GM21737 (cell line): ENCODE data around the gene TRIM5.
"Not testable (repeated sequence)": the region's sequence is repeated elsewhere in the genome, so short reads cannot be mapped to it uniquely, and the experiment has no call there.

Experiments used
- ATAC-seq: cut with Tn5 transposase; IDR thresholded peaks from one replicate; pipeline ENCODE4 v1.9.1; 2021; ENCODE audit warnings: mild to moderate bottlenecking, moderate library complexity; ENCODE audit not compliant: unreplicated experiment

TRIM5 gene

DNA sequence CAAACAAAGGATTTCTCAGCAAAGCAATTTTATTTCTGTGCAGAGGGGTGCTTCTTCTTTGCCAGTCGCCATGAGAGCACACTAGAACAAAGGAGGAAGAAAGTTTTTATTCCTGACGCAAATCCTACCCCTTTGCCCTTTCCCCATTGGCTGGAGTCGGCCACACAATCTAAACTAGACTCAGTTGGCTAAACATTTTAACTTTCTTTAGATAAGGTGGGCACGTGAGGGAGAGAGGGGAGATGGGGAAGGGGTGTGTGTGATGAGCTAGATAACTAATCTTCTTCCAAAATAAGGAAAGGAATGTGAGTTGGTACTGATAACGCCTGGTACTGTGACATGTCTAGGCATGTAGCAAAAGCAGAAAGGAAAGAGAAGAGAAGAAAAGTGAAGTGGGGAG, 5.3 kb upstream of the TRIM5 start:
- ATAC-seq, result no peak

GRCh38 chr11:5689551-5689983, 4.7 kb upstream of the TRIM5 start, which contains the start of gene TRIM22:
Gene TRIM22 (plus strand): TSS chr11:5689790. CDS start chr11:5696233, 6,443 bp downstream.
- peak; percentile 70 for ATAC-seq

GRCh38 chr11:5688482-5688881, 3.6 kb upstream of the TRIM5 start:
- ATAC-seq, result no peak

GRCh38 chr11:5686426-5686825, 1.6 kb upstream of the TRIM5 start:
- ATAC-seq, result no peak

DNA sequence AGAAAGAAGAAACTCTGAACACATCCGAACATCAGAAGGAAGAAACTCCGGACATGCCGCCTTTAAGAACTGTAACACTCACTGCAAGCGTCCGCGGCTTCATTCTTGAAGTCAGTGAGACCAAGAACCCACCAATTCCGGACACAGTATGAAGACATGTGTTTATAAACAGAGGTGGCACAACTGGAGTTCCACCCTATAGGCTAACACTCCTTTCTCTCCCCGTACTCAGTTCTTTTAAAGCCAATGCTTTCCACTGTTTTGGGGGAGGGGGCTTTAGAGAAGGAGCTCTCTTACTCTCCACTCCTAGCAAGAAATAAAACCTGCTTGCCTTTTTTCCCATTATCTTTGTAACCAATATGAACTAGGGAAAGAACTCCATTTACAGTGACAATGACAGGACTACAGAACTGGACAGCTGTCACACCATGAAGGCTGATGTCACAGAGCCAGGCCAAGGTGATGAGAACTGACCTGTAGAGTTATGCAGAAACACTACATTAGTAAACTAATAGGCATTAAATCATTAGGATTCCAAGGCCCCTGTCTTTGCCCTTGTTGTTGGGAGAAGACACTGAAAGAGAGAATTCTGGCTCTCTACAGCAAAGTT, 733 bp downstream of the TRIM5 start:
- ATAC-seq, result no peak

GRCh38 chr11:5683620-5684019, 1.3 kb downstream of the TRIM5 start:
- not testable (repeated sequence) for ATAC-seq

DNA sequence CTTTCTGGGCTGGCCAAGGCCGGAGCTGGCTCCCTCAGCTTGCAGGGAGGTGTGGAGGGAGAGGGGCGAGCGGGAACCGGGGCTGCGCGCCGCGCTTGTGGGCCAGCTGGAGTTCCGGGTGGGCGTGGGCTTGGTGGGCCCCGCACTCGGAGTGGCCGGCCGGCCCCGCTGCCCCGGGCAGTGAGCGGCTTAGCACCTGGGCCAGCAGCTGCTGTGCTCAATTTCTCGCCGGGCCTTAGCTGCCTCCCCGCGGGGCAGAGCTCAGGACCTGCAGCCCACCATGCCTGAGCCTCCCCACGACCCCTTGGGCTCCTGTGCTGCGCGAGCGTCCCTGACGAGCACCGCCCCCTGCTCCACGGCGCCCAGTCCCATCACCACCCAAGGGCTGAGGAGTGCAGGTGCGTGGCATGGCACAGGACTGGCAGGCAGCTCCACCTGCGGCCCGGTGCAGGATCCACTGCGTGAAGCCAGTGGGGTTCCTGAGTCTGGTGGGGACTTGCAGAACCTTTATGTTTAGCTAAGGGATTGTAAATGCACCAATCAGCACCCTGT, 1.9 kb downstream of the TRIM5 start:
- not testable (repeated sequence) for ATAC-seq

GRCh38 chr11:5679811-5680210, 5.1 kb downstream of the TRIM5 start:
- ATAC-seq, result no peak

DNA sequence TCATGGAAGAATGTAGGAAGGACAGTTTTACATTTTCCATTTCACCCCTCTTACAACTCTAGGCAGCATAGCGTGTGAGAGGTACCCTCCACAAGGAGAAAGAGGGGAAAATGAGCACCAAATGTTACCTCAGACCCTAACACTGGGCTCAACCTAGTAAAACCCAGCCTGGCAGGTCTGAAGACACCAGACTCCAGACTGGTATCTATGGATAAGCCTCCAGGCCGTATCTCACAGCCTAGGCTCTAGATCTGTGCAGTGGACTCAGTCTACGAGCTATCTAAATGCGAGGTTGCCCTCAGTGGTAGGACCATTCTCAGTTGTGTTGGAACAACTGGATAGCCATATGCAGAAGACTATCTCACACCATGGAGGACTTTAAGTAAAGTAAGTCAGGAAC, 10.5 kb downstream of the TRIM5 start:
- ATAC-seq, result no peak

DNA sequence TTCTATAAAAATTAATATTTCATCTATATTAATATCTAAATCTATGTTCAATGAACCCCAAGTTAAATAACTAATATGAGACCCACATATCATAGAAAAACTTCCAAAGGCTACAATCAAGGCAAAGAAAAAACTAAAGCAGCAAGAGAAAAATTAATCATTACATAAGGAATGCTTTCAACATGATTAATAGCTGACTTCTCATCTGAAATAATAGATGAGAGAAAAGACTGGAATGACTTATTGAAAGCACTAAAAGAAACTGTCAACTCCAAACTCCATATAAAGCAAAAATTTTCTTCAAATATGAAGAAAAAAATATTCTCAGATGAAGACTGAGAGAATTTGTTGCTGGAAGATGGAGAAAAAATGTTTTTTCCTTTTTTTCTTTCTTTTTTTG, 13.0 kb downstream of the TRIM5 start:
- no peak for ATAC-seq

DNA sequence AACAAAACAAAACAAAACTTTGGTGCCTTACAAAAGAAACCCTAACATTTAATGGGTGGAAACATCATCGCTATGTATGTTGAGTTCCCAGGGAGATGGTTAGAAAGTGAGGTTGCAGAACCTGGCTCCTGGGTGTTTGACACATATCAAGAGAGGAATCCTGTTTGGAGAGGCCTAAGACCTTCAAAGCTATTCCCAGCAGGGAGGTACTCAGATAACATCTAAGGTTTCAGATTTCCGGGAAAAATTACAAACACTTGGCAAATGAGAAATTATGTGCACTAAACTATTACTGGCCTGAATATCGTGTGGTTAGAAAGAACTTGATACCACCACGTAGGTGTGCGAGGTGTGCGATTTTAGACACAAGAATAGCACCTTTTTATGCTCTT, 18.5 kb downstream of the TRIM5 start:
- no peak for ATAC-seq

DNA sequence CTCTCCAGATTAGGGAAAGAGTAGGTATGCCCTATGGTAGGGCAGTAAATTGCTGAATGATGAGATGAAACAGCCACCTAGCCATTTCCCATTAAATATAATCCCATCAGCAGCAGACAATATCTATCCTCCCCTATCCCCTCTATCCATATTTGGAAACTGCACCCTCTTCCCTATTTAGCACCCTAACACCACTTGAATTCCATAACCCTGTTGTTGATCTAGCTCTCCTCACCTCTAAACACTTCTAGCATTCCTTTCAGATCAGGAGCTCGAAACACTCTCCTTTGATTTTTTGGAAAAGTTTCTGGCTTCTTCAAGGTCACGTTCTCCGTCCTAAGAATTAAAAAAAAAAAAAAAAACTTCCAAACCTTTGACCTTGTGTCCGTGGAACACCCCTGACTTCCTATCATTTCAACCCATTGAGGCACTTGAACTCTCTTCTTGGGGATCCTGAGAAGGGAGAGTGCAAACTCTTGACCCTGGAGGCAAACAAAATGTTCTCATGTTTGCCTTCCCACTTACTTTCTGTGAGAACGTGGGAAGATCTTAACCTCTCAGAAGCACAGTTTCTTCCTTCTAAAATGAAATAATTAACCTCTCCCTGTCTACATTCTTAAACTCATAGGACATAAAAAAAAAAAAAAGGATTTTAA, 19.0 kb downstream of the TRIM5 start:
- no peak for ATAC-seq

- no peak for ATAC-seq
These were observed 19.8 kb downstream of the TRIM5 start for GRCh38 chr11:5665051-5665570.

- ATAC-seq, result no peak
These were observed 21.4 kb downstream of the TRIM5 start for GRCh38 chr11:5663511-5663910.

GRCh38 chr11:5658318-5658717, 26.6 kb downstream of the TRIM5 start:
- no peak for ATAC-seq

- not testable (repeated sequence) for ATAC-seq
These were observed 27.9 kb downstream of the TRIM5 start for GRCh38 chr11:5656956-5657355.

DNA sequence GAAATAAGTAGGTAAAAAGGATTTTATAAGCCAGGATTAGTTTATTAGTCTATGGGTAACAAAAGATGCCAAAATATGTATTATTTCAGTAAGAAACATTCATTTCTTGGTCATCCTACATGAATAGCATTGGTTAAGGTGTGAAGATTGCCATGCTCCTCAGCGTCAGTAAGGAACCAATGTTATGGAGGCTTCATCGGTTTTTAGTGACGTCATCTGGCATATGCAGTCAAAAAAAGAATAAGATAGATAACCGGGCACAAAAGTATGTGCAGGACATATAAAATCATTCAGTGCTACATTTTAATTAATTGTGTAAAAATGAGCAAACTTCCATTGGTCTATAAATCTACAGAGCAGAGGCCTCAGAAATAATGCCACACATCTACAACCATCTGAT, 29.4 kb downstream of the TRIM5 start:
- no peak for ATAC-seq

- no peak for ATAC-seq
These were observed 38.7 kb downstream of the TRIM5 start for GRCh38 chr11:5646139-5646538.

- no peak for ATAC-seq
These were observed 41.3 kb downstream of the TRIM5 start for GRCh38 chr11:5643585-5643984.

DNA sequence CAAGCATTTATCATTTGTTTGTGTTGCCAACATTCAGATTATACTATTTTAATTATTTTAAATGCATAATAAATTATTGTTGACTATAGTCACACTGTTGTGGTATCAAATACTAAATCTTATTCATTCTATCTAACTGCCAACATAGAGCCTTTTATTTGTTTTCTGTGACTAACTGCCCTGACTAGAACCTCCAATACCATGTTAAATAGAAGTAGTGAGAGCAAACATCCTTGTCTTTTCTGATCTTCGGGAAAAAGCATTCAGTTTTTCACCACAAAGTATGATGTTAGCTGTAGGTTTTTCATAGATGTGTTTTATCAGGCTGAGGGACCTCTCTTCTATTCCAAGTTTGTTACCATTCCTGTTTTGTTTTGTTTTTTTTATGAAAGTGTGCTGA, 44.9 kb downstream of the TRIM5 start:
- no peak for ATAC-seq

DNA sequence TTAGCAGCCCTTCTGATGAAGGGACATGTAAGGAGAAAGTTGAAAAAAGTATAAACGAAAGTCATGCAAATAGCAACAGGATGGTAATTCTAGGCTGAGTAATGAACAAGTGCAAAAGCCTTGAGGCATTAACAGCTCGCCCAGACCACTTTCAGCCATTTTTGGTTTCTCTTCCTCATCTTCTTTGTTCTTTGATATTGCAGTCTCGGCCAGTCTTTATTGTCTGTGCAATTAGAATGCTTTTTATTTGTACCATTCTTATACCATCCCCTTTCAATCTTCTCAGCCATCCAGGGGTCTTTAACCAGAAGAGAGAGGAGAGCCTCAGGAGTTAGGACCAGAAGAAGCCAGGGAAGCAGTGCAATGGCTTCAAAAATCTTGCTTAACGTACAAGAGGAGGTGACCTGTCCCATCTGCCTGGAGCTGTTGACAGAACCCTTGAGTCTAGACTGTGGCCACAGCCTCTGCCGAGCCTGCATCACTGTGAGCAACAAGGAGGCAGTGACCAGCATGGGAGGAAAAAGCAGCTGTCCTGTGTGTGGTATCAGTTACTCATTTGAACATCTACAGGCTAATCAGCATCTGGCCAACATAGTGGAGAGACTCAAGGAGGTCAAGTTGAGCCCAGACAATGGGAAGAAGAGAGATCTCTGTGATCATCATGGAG, 52.8 kb downstream of the TRIM5 start:
- ATAC-seq, result peak; percentile 92

DNA sequence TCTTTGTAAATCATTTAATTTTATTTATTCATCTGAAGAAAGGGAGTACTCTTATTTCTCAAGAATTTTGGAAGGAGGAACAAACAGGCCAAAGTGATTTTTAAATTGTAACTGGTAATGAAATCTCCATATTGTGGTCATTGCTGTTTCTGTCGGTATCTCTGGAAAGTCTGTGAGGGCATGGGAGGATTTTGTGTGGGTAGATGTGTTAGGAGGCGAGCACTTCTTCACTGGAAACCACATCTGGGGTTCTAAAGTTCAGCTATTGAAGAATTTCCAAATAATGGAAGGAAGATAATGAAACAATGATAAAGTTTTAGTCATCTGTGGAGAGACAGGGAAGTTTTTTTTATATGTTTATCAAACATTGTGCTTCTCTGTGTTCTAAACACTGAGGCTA, 53.5 kb downstream of the TRIM5 start:
- ATAC-seq, result no peak
